Keratinocyte (primary cell): ENCODE measurements around the gene KRT82.

ENCODE experiments used
- EZH2 ChIP-seq: IDR thresholded peaks from one replicate; pipeline ENCODE4 v1.6.1; 2012; ENCODE audit warnings: inconsistent platforms, mild to moderate bottlenecking, low read length, moderate library complexity
- TF ChIP-seq, protein P1 (sequence below), 3 experiments: IDR thresholded peaks in 1 of 3; conservative IDR thresholded peaks in 1 of 3; optimal IDR thresholded peaks in 1 of 3; 2 replicates in 2 of 3; 3 replicates in 1 of 3; pipeline versions ENCODE3 to v1.5.1; 2011; ENCODE audit warnings: low read length in 3 of 3, mild to moderate bottlenecking in 3 of 3, moderate library complexity in 2 of 3, control low read depth in 1 of 3, inconsistent platforms in 1 of 3; ENCODE audit not compliant: insufficient read depth in 2 of 3; ENCODE audit errors: extremely low read depth in 1 of 3

DNA sequence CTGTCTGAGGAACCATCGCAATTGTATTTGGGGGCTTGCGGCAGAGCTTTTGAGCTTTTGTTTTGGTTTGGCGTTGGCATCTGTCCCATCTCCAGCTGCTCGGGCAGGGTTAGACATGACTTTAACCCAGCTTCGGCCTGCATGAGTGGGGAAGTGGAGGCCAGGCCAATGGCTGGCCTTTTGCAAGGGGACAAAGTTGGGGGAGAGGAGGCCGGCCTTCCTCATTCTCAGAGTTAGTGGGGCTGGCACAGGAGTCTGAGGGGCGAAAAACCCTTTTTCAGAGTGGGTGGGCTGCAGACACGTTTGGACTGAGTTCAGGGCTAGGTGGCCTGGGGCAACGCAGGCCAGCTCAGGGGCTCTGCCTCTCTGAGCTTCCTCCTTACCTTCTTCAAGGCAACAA, 5.2 kb downstream of the KRT82 start:
- no peak for TF ChIP-seq EZH2
- TF ChIP-seq, protein P1, sequence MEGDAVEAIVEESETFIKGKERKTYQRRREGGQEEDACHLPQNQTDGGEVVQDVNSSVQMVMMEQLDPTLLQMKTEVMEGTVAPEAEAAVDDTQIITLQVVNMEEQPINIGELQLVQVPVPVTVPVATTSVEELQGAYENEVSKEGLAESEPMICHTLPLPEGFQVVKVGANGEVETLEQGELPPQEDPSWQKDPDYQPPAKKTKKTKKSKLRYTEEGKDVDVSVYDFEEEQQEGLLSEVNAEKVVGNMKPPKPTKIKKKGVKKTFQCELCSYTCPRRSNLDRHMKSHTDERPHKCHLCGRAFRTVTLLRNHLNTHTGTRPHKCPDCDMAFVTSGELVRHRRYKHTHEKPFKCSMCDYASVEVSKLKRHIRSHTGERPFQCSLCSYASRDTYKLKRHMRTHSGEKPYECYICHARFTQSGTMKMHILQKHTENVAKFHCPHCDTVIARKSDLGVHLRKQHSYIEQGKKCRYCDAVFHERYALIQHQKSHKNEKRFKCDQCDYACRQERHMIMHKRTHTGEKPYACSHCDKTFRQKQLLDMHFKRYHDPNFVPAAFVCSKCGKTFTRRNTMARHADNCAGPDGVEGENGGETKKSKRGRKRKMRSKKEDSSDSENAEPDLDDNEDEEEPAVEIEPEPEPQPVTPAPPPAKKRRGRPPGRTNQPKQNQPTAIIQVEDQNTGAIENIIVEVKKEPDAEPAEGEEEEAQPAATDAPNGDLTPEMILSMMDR (optimal IDR thresholded peaks at IDR 0.05 in 1 of 3, IDR thresholded peaks at IDR 0.05 in 1 of 3, conservative IDR thresholded peaks at IDR 0.05 in 1 of 3; ENCODE audit: extremely low read depth in 1 of 3, insufficient read depth in 2 of 3, low read length in 3 of 3), result no peak
